ENCODE measurements around the gene ADGRE2.

The ADGRE2 gene

GRCh38 chr19:14700711-14701375, 77.5 kb downstream of the ADGRE2 start:
- Histone ChIP-seq H3K27me3 (replicated peaks in 2 of 5; ENCODE audit: control insufficient read depth in 4 of 5, insufficient read depth in 5 of 5, low read length in 4 of 5) (no peaks in the 10 kb centered on the region), H3K9me3 (ENCODE audit: control extremely low read depth in 1 of 5, control insufficient read depth in 4 of 5, insufficient read depth in 2 of 5, low read depth in 1 of 5, low read length in 4 of 5) (peaks cover 0 to 17% (median 12%) of the 10 kb centered on the region in 5 experiments), H3K27ac (ENCODE audit: insufficient read depth in 1 of 2, low read depth in 1 of 2, low read length in 2 of 2, poor library complexity in 1 of 2, severe bottlenecking in 2 of 2) (no peak overlapping the region), H3K36me3 (ENCODE audit: control insufficient read depth in 4 of 4, insufficient read depth in 4 of 4, low read length in 3 of 4) (peaks cover 38 to 86% (median 64%) of the 10 kb centered on the region in 4 experiments), H3K4me1 (ENCODE audit: control extremely low read depth in 1 of 4, control insufficient read depth in 4 of 4, insufficient read depth in 4 of 4, low read length in 3 of 4) (no peaks in the 10 kb centered on the region), H3K4me3 (ENCODE audit: control insufficient read depth in 1 of 7, extremely low read depth in 1 of 7, insufficient read depth in 4 of 7, low read depth in 2 of 7, low read length in 6 of 7) (no peak overlapping the region)
- 98% methylated on average over 7 of the region's 9 CpGs for WGBS (ENCODE audit: insufficient coverage)
- POLR2A ChIA-PET, result interaction anchor here (0.6 kb wide), 1 partner anchor 75 kb away, joined by 5 read pairs; no protein-coding TSS in a partner anchor
- DNase-seq, result peak in 1 of 3 donors; percentile 31
- CTCF ChIA-PET, result interaction anchor here (1.0 to 2.0 kb wide), 3 partner anchors 15 to 126 kb away, joined by 3 to 8 read pairs (median 3); no protein-coding TSS in a partner anchor

GRCh38 chr19:14699641-14700040, 78.7 kb downstream of the ADGRE2 start:
- peak in 2 of 3 donors; percentile 59 to 60 for DNase-seq
- no peaks in the 10 kb centered on the region for H3K27me3 ChIP-seq (replicated peaks in 2 of 5; ENCODE audit: control insufficient read depth in 4 of 5, insufficient read depth in 5 of 5, low read length in 4 of 5)
- peaks cover 0 to 17% (median 12%) of the 10 kb centered on the region in 5 experiments for H3K9me3 ChIP-seq (ENCODE audit: control extremely low read depth in 1 of 5, control insufficient read depth in 4 of 5, insufficient read depth in 2 of 5, low read depth in 1 of 5, low read length in 4 of 5)
- H3K4me1 ChIP-seq (ENCODE audit: control extremely low read depth in 1 of 4, control insufficient read depth in 4 of 4, insufficient read depth in 4 of 4, low read length in 3 of 4), result no peaks in the 10 kb centered on the region
- ChIA-PET CTCF (interaction anchor here (1.3 to 2.0 kb wide), 2 partner anchors 14 to 125 kb away, joined by 3 to 8 read pairs; no protein-coding TSS in a partner anchor), POLR2A (no interaction called here)
- H3K27ac ChIP-seq (ENCODE audit: insufficient read depth in 1 of 2, low read depth in 1 of 2, low read length in 2 of 2, poor library complexity in 1 of 2, severe bottlenecking in 2 of 2), result no peak overlapping the region
- H3K36me3 ChIP-seq (ENCODE audit: control insufficient read depth in 4 of 4, insufficient read depth in 4 of 4, low read length in 3 of 4), result peaks cover 40 to 85% (median 65%) of the 10 kb centered on the region in 4 experiments
- 73% methylated on average over 4 of the region's 8 CpGs for WGBS (ENCODE audit: insufficient coverage)
- H3K4me3 ChIP-seq (ENCODE audit: control insufficient read depth in 1 of 7, extremely low read depth in 1 of 7, insufficient read depth in 4 of 7, low read depth in 2 of 7, low read length in 6 of 7), result no peak overlapping the region

GRCh38 chr19:14695471-14695870, 82.9 kb downstream of the ADGRE2 start:
- ChIA-PET CTCF (no interaction called here), POLR2A (no interaction called here)
- H3K4me1 ChIP-seq (ENCODE audit: control extremely low read depth in 1 of 4, control insufficient read depth in 4 of 4, insufficient read depth in 4 of 4, low read length in 3 of 4), result peaks cover 1 to 7% (median 5%) of the 10 kb centered on the region in 4 experiments
- 82% methylated on average over 2 of the region's 5 CpGs for WGBS (ENCODE audit: insufficient coverage)
- H3K36me3 ChIP-seq (ENCODE audit: control insufficient read depth in 4 of 4, insufficient read depth in 4 of 4, low read length in 3 of 4), result peaks cover 14 to 56% (median 39%) of the 10 kb centered on the region in 4 experiments
- no peak overlapping the region for H3K27ac ChIP-seq (ENCODE audit: insufficient read depth in 1 of 2, low read depth in 1 of 2, low read length in 2 of 2, poor library complexity in 1 of 2, severe bottlenecking in 2 of 2)
- H3K27me3 ChIP-seq (replicated peaks in 2 of 5; ENCODE audit: control insufficient read depth in 4 of 5, insufficient read depth in 5 of 5, low read length in 4 of 5), result no peaks in the 10 kb centered on the region
- no peaks in the 10 kb centered on the region for H3K9me3 ChIP-seq (ENCODE audit: control extremely low read depth in 1 of 5, control insufficient read depth in 4 of 5, insufficient read depth in 2 of 5, low read depth in 1 of 5, low read length in 4 of 5)
- no peak for DNase-seq
- H3K4me3 ChIP-seq (ENCODE audit: control insufficient read depth in 1 of 7, extremely low read depth in 1 of 7, insufficient read depth in 4 of 7, low read depth in 2 of 7, low read length in 6 of 7), result no peak overlapping the region

- WGBS (ENCODE audit: insufficient coverage), result 95% methylated on average over 11 of the region's 13 CpGs
- no peaks in the 10 kb centered on the region for H3K9me3 ChIP-seq (ENCODE audit: control extremely low read depth in 1 of 5, control insufficient read depth in 4 of 5, insufficient read depth in 2 of 5, low read depth in 1 of 5, low read length in 4 of 5)
- H3K4me1 ChIP-seq (ENCODE audit: control extremely low read depth in 1 of 4, control insufficient read depth in 4 of 4, insufficient read depth in 4 of 4, low read length in 3 of 4), result peaks cover 2 to 10% (median 7%) of the 10 kb centered on the region in 4 experiments
- DNase-seq, result no peak
- H3K27ac ChIP-seq (ENCODE audit: insufficient read depth in 1 of 2, low read depth in 1 of 2, low read length in 2 of 2, poor library complexity in 1 of 2, severe bottlenecking in 2 of 2), result no peak overlapping the region
- H3K36me3 ChIP-seq (ENCODE audit: control insufficient read depth in 4 of 4, insufficient read depth in 4 of 4, low read length in 3 of 4), result peaks cover 14 to 49% (median 33%) of the 10 kb centered on the region in 4 experiments
- CTCF ChIA-PET, result interaction anchor here (1.3 to 1.4 kb wide), 2 partner anchors 9 to 138 kb away, joined by 3 read pairs; no protein-coding TSS in a partner anchor
- POLR2A ChIA-PET, result no interaction called here
- no peak overlapping the region for H3K4me3 ChIP-seq (ENCODE audit: control insufficient read depth in 1 of 7, extremely low read depth in 1 of 7, insufficient read depth in 4 of 7, low read depth in 2 of 7, low read length in 6 of 7)
- H3K27me3 ChIP-seq (replicated peaks in 2 of 5; ENCODE audit: control insufficient read depth in 4 of 5, insufficient read depth in 5 of 5, low read length in 4 of 5), result no peaks in the 10 kb centered on the region
These were observed 83.6 kb downstream of the ADGRE2 start for GRCh38 chr19:14694641-14695266.

GRCh38 chr19:14689598-14690503, 88.5 kb downstream of the ADGRE2 start, which contains the start of gene ZNF333:
ZNF333 (plus strand) TSS chr19:14690048; CDS start chr19:14693492, 3,444 bp downstream.
- H3K9me3 ChIP-seq (ENCODE audit: control extremely low read depth in 1 of 5, control insufficient read depth in 4 of 5, insufficient read depth in 2 of 5, low read depth in 1 of 5, low read length in 4 of 5), result no peaks in the 10 kb centered on the region
- ChIA-PET CTCF (interaction anchor here (0.9 to 9.0 kb wide), 7 partner anchors 13 to 133 kb away, joined by 3 to 290 read pairs (median 4); partner anchors contain the start of genes ADGRE3 and NDUFB7), POLR2A (interaction anchor here (0.6 to 2.1 kb wide), 7 partner anchors 15 to 193 kb away, joined by 3 to 6 read pairs (median 4); no protein-coding TSS in a partner anchor)
- H3K4me1 ChIP-seq (ENCODE audit: control extremely low read depth in 1 of 4, control insufficient read depth in 4 of 4, insufficient read depth in 4 of 4, low read length in 3 of 4), result peaks cover 5 to 33% (median 24%) of the 10 kb centered on the region in 4 experiments
- peak within 1 kb of the TSS; percentile 89 to 95 for H3K27ac ChIP-seq (ENCODE audit: insufficient read depth in 1 of 2, low read depth in 1 of 2, low read length in 2 of 2, poor library complexity in 1 of 2, severe bottlenecking in 2 of 2)
- H3K27me3 ChIP-seq (replicated peaks in 2 of 5; ENCODE audit: control insufficient read depth in 4 of 5, insufficient read depth in 5 of 5, low read length in 4 of 5), result no peaks in the 10 kb centered on the region
- 0% methylated on average over 36 of the region's 66 CpGs for WGBS (ENCODE audit: insufficient coverage)
- H3K4me3 ChIP-seq (ENCODE audit: control insufficient read depth in 1 of 7, extremely low read depth in 1 of 7, insufficient read depth in 4 of 7, low read depth in 2 of 7, low read length in 6 of 7), result peak within 1 kb of the TSS; percentile 60 to 97 (median 87)
- DNase-seq, result peak; percentile 93 to 97 (median 96)
- H3K36me3 ChIP-seq (ENCODE audit: control insufficient read depth in 4 of 4, insufficient read depth in 4 of 4, low read length in 3 of 4), result peaks cover 2 to 12% (median 7%) of the 10 kb centered on the region in 4 experiments

- H3K27ac ChIP-seq (ENCODE audit: insufficient read depth in 1 of 2, low read depth in 1 of 2, low read length in 2 of 2, poor library complexity in 1 of 2, severe bottlenecking in 2 of 2), result no peak overlapping the region
- H3K36me3 ChIP-seq (ENCODE audit: control insufficient read depth in 4 of 4, insufficient read depth in 4 of 4, low read length in 3 of 4), result no peaks in the 10 kb centered on the region
- WGBS (ENCODE audit: insufficient coverage), result no CpG with 5 or more reads among the region's 3 CpGs
- peak in 2 of 3 donors; percentile 46 to 50 for DNase-seq
- CTCF ChIA-PET, result interaction anchor here (0.9 to 9.0 kb wide), 16 partner anchors 7 to 183 kb away, joined by 3 to 290 read pairs (median 6); partner anchors contain the start of genes ADGRE3 and NDUFB7
- no peaks in the 10 kb centered on the region for H3K9me3 ChIP-seq (ENCODE audit: control extremely low read depth in 1 of 5, control insufficient read depth in 4 of 5, insufficient read depth in 2 of 5, low read depth in 1 of 5, low read length in 4 of 5)
- peaks cover 5 to 39% (median 29%) of the 10 kb centered on the region in 4 experiments for H3K4me1 ChIP-seq (ENCODE audit: control extremely low read depth in 1 of 4, control insufficient read depth in 4 of 4, insufficient read depth in 4 of 4, low read length in 3 of 4)
- H3K27me3 ChIP-seq (replicated peaks in 2 of 5; ENCODE audit: control insufficient read depth in 4 of 5, insufficient read depth in 5 of 5, low read length in 4 of 5), result no peaks in the 10 kb centered on the region
- H3K4me3 ChIP-seq (ENCODE audit: control insufficient read depth in 1 of 7, extremely low read depth in 1 of 7, insufficient read depth in 4 of 7, low read depth in 2 of 7, low read length in 6 of 7), result no peak overlapping the region
- POLR2A ChIA-PET, result interaction anchor here (1.2 to 1.8 kb wide), 2 partner anchors 112 to 114 kb away, joined by 3 to 10 read pairs; partner anchors contain the start of gene NDUFB7
These were observed 91.9 kb downstream of the ADGRE2 start for GRCh38 chr19:14686411-14686810.

All from common myeloid progenitor, CD34-positive (primary cell).